Measurements from ENCODE around the gene ZNF629.

DNA sequence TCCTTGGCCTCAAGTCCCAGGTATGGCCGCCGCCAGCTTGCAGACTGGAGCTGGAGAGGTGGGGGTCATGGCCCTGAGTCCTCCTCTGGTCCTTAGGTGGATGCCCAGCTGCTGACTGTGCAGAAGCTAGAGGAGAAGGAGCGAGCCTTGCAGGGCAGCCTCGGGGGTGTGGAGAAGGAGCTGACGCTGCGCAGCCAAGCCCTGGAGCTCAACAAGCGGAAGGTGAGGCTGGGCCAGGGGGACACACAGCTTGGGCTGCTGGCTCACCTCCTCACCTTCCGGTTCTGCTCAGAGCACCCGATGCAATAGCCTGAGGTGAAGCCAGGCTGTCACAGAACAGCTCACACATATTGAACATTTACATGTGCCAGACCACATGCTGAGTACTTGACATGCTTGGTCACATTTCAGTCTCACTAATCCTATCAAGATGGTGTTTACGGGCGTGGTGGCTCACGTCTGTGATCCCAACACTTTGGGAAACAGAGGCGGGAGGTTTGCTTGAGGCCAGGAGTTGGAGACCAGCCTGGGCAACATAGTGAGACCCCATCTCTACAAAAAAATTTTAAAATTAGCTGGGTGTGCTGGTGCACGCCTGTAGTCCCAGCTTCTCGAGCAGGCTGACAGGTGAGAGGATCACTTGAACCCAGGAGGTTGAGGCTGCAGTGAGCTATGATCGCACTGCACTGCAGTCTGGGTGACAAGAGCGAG lies 17.5 kb downstream of the ZNF629 start:
- TF ChIP-seq, protein P1, sequence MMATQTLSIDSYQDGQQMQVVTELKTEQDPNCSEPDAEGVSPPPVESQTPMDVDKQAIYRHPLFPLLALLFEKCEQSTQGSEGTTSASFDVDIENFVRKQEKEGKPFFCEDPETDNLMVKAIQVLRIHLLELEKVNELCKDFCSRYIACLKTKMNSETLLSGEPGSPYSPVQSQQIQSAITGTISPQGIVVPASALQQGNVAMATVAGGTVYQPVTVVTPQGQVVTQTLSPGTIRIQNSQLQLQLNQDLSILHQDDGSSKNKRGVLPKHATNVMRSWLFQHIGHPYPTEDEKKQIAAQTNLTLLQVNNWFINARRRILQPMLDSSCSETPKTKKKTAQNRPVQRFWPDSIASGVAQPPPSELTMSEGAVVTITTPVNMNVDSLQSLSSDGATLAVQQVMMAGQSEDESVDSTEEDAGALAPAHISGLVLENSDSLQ (IDR thresholded peaks at IDR 0.05), result no peak
- TF ChIP-seq BHLHE40 (IDR thresholded peaks at IDR 0.05; ENCODE audit: borderline replicate concordance) (no peak), ZNF384 (IDR thresholded peaks at IDR 0.05) (no peak), CTBP1 (IDR thresholded peaks at IDR 0.05; ENCODE audit: borderline replicate concordance) (no peak), SUZ12 (IDR thresholded peaks at IDR 0.05) (no peak), ARNT (IDR thresholded peaks at IDR 0.05) (no peak), LEF1 (IDR thresholded peaks at IDR 0.05; ENCODE audit: borderline replicate concordance) (no peak), TARDBP (IDR thresholded peaks at IDR 0.05) (no peak), ELF4 (IDR thresholded peaks at IDR 0.05) (no peak), FOXM1 (IDR thresholded peaks at IDR 0.05; ENCODE audit: borderline replicate concordance) (no peak), FOXK2 (IDR thresholded peaks at IDR 0.05) (no peak), HDGF (IDR thresholded peaks at IDR 0.05; ENCODE audit: borderline replicate concordance) (no peak)

All from HEK293T (cell line).